Sigmoid colon (tissue), 4 donors: Measurements from ENCODE around the gene UBP1.

Experiments used
- CTCF ChIP-seq, 4 experiments: fragments of 450-650 bp in 3 of 4; fragments of 200-600 bp in 1 of 4; IDR thresholded peaks; one replicate each; pipeline ENCODE4 v1.5.1; 2016 to 2019; ENCODE audit warnings: antibody characterized with exemption in 4 of 4, mild to moderate bottlenecking in 3 of 4, moderate library complexity in 2 of 4
- EP300 ChIP-seq, 4 donors: sonication (generic); formaldehyde crosslinking; IDR thresholded peaks; one replicate each; pipeline ENCODE4 v1.6.1; 2017; ENCODE audit warnings: antibody characterized with exemption in 4 of 4
- POLR2A ChIP-seq, 2 donors: fragments of 450-650 bp; IDR thresholded peaks; one replicate each; pipeline ENCODE4 v1.6.1; 2016; ENCODE audit warnings: antibody characterized with exemption in 2 of 2, mild to moderate bottlenecking in 2 of 2, moderate library complexity in 2 of 2
- POLR2AphosphoS5 ChIP-seq, 4 donors: sonication (generic); formaldehyde crosslinking; IDR thresholded peaks; one replicate each; pipeline ENCODE4 v1.6.1; 2017; ENCODE audit warnings: antibody characterized with exemption in 4 of 4

- TF ChIP-seq CTCF (IDR thresholded peaks at IDR 0.05) (no peak), POLR2A (IDR thresholded peaks at IDR 0.05) (no peak), POLR2AphosphoS5 (IDR thresholded peaks at IDR 0.05) (no peak), EP300 (IDR thresholded peaks at IDR 0.05) (no peak)
Observed at GRCh38 chr3:33430061-33430460, 10.1 kb downstream of the UBP1 start.
